ENCODE data around the gene TESK2. TPM values are rescaled to one million over a fixed set of nuclear protein-coding genes. Genes with fewer than 3 reads are reported as not detected.

The TESK2 gene
- total RNA-seq, 2 experiments from 2014 or later = 4.9 to 6.6 TPM

GRCh38 chr1:45455162-45455561 lies 35.8 kb downstream of the TESK2 start:
- intact Hi-C loops (cut with micrococcal nuclease; ENCODE audit: unreplicated experiment) = no loop called here
- H3K9me3 ChIP-seq (ENCODE audit: low read length) = no peaks in the 10 kb centered on the region
- CTCF ChIA-PET (ENCODE audit: unreplicated experiment) = no interaction called here

GRCh38 chr1:45454464-45454863 lies 36.5 kb downstream of the TESK2 start:
- H2AFZ ChIP-seq (ENCODE audit: low read length) = no peak overlapping the region
- no peaks in the 10 kb centered on the region for H3K9me3 ChIP-seq (ENCODE audit: low read length)
- no peak overlapping the region for H3K27ac ChIP-seq (ENCODE audit: low read depth, low read length, poor library complexity, severe bottlenecking)
- POLR2A ChIA-PET = no interaction called here
- no peak overlapping the region for H3K4me2 ChIP-seq (ENCODE audit: low read length)
- no TSS peak for BruUV-seq (replicated peaks)
- TF ChIP-seq EZH2phosphoT487 (IDR thresholded peaks at IDR 0.05; ENCODE audit: borderline replicate concordance, low read depth, low read length) (no peak), CTCF (conservative IDR thresholded peaks at IDR 0.05; ENCODE audit: low read length) (no peak)
- no peaks in the 10 kb centered on the region for H3K9me2 ChIP-seq (ENCODE audit: insufficient read depth, low read length)
- intact Hi-C loops (cut with micrococcal nuclease; ENCODE audit: unreplicated experiment) = no loop called here
- no peak for DNase-seq (ENCODE audit: low spot score)
- CTCF ChIA-PET (ENCODE audit: unreplicated experiment) = no interaction called here
- no peaks in the 10 kb centered on the region for H4K20me1 ChIP-seq (ENCODE audit: insufficient read depth, low read length)
- no peak overlapping the region for H3K4me3 ChIP-seq (ENCODE audit: low read depth, low read length, poor library complexity, severe bottlenecking)
- 0 out of 2 replicates have a peak, but pooled peaks cover 3% of the 10 kb centered on the region for H3K36me3 ChIP-seq (ENCODE audit: insufficient read depth, low read length)
- no peaks in the 10 kb centered on the region for H3K4me1 ChIP-seq (ENCODE audit: insufficient read depth, low read length, poor library complexity, severe bottlenecking)
- H3K79me2 ChIP-seq (ENCODE audit: insufficient read depth, low read depth, low read length) = no peaks in the 10 kb centered on the region

More at GRCh38 chr1:45455162-45455561, 35.8 kb downstream of the TESK2 start:
- BruUV-seq (replicated peaks) = no TSS peak
- no peak for DNase-seq (ENCODE audit: low spot score)
- H3K27ac ChIP-seq (ENCODE audit: low read depth, low read length, poor library complexity, severe bottlenecking) = no peak overlapping the region
- no peaks in the 10 kb centered on the region for H3K4me1 ChIP-seq (ENCODE audit: insufficient read depth, low read length, poor library complexity, severe bottlenecking)
- no peaks in the 10 kb centered on the region for H3K79me2 ChIP-seq (ENCODE audit: insufficient read depth, low read depth, low read length)
- H4K20me1 ChIP-seq (ENCODE audit: insufficient read depth, low read length) = no peaks in the 10 kb centered on the region
- no peak overlapping the region for H3K4me2 ChIP-seq (ENCODE audit: low read length)
- H3K4me3 ChIP-seq (ENCODE audit: low read depth, low read length, poor library complexity, severe bottlenecking) = no peak overlapping the region
- 0 out of 2 replicates have a peak, but pooled peaks cover 3% of the 10 kb centered on the region for H3K36me3 ChIP-seq (ENCODE audit: insufficient read depth, low read length)
- H3K9me2 ChIP-seq (ENCODE audit: insufficient read depth, low read length) = no peaks in the 10 kb centered on the region
- H2AFZ ChIP-seq (ENCODE audit: low read length) = no peak overlapping the region
- no peak for TF ChIP-seq CTCF (conservative IDR thresholded peaks at IDR 0.05; ENCODE audit: low read length)
- no peak for TF ChIP-seq EZH2phosphoT487 (IDR thresholded peaks at IDR 0.05; ENCODE audit: borderline replicate concordance, low read depth, low read length)
- POLR2A ChIA-PET = no interaction called here

GRCh38 chr1:45452503-45452902 lies 38.5 kb downstream of the TESK2 start:
- no peak for TF ChIP-seq CTCF (conservative IDR thresholded peaks at IDR 0.05; ENCODE audit: low read length)
- no peak for TF ChIP-seq EZH2phosphoT487 (IDR thresholded peaks at IDR 0.05; ENCODE audit: borderline replicate concordance, low read depth, low read length)
- DNase-seq (ENCODE audit: low spot score) = no peak
- no peak overlapping the region for H3K27ac ChIP-seq (ENCODE audit: low read depth, low read length, poor library complexity, severe bottlenecking)
- BruUV-seq (replicated peaks) = no TSS peak
- no peaks in the 10 kb centered on the region for H3K4me1 ChIP-seq (ENCODE audit: insufficient read depth, low read length, poor library complexity, severe bottlenecking)
- no peaks in the 10 kb centered on the region for H3K9me3 ChIP-seq (ENCODE audit: low read length)
- H4K20me1 ChIP-seq (ENCODE audit: insufficient read depth, low read length) = no peaks in the 10 kb centered on the region
- no peak overlapping the region for H3K4me2 ChIP-seq (ENCODE audit: low read length)
- H3K4me3 ChIP-seq (ENCODE audit: low read depth, low read length, poor library complexity, severe bottlenecking) = no peak overlapping the region
- H3K79me2 ChIP-seq (ENCODE audit: insufficient read depth, low read depth, low read length) = no peaks in the 10 kb centered on the region
- ChIA-PET POLR2A (interaction anchor here (0.6 to 0.7 kb wide), 5 partner anchors 17 to 145 kb away, joined by 3 to 8 read pairs (median 3); no protein-coding TSS in a partner anchor), CTCF (ENCODE audit: unreplicated experiment) (interaction anchor here (0.6 kb wide), 1 partner anchor 37 kb away, joined by 3 read pairs; no protein-coding TSS in a partner anchor)
- H3K36me3 ChIP-seq (ENCODE audit: insufficient read depth, low read length) = 0 out of 2 replicates have a peak, but pooled peaks cover 3% of the 10 kb centered on the region
- no peaks in the 10 kb centered on the region for H3K9me2 ChIP-seq (ENCODE audit: insufficient read depth, low read length)
- H2AFZ ChIP-seq (ENCODE audit: low read length) = no peak overlapping the region
- intact Hi-C loops (cut with micrococcal nuclease; ENCODE audit: unreplicated experiment) = no loop called here

Measured in OCI-LY7 (cell line).